GM12878 (cell line): Measurements from ENCODE around the gene BEST4. TPM values are rescaled to one million over a fixed set of nuclear protein-coding genes. Genes with fewer than 3 reads are reported as not detected.
A peak's percentile ranks its signal among the peaks of the same experiment; 100 is the strongest.

Source experiments
- ATAC-seq: fragments of 200-7000 bp; cut with Tn5 transposase; 3 replicates; pipeline ENCODE4 v1.9.1; 2020; ENCODE audit warnings: mild to moderate bottlenecking, moderate library complexity
- BruUV-seq: library from RNA; stranded (reverse); fragments of 400-500 nt; replicated peaks from 2 replicates; lab custom pipeline; 2021; lab: Mats Ljungman, UMichigan
- CTCF ChIA-PET: fragments of 300-600 bp; sonication (Branson Sonifier 250); formaldehyde crosslinking; extraction: SDS; loops from one replicate; lab custom pipeline; 2021; ENCODE audit warnings: inconsistent platforms; lab: Yijun Ruan, JAX
- POLR2A ChIA-PET: fragments of 350-600 bp; formaldehyde crosslinking; extraction: SDS; loops from one replicate; lab custom pipeline; 2021; ENCODE audit warnings: inconsistent platforms; lab: Charles Lee
- RAD21 ChIA-PET: fragments of 300-600 bp; sonication (Branson Sonifier 250); formaldehyde crosslinking; loops from one replicate; lab custom pipeline; 2023; ENCODE audit warnings: antibody characterized with exemption; ENCODE audit not compliant: unreplicated experiment; lab: Charles Lee
- SMC1A ChIA-PET: fragments of 300-600 bp; sonication (Branson Sonifier 250); formaldehyde crosslinking; loops from one replicate; lab custom pipeline; 2023; ENCODE audit not compliant: unreplicated experiment, uncharacterized antibody; lab: Charles Lee
- DNase-seq: peaks from one replicate; pipeline ENCODE4 v3.0.0-alpha.2; 2011; ENCODE audit warnings: low read depth, low spot score
- FAIRE-seq: peaks from 3 replicates; lab custom pipeline; 2011; peaks lifted over from hg19 to GRCh38; lab: Jason Lieb, UNC
- H2AFZ ChIP-seq: 2 replicates; pipeline ENCODE4 v1.6.0; 2011; ENCODE audit warnings: low read depth, low read length, control low read depth; ENCODE audit not compliant: control insufficient read depth
- H3K27ac ChIP-seq: 2 replicates; pipeline ENCODE4 v1.5.1; 2011; ENCODE audit warnings: control low read depth; ENCODE audit not compliant: control insufficient read depth, insufficient read depth
- H3K27me3 ChIP-seq, 2 experiments: replicated peaks in 1 of 2; 2 replicates each; pipeline versions ENCODE4 v1.6.0 to v1.6.1; 2011; ENCODE audit warnings: low read length in 1 of 2; ENCODE audit not compliant: control insufficient read depth in 2 of 2, insufficient read depth in 2 of 2
- H3K36me3 ChIP-seq, 2 experiments: 2 replicates each; pipeline ENCODE4 v1.5.1; 2011; ENCODE audit warnings: low read length in 1 of 2; ENCODE audit not compliant: control insufficient read depth in 2 of 2, insufficient read depth in 2 of 2
- H3K4me1 ChIP-seq: 2 replicates; pipeline ENCODE4 v1.6.1; 2011; ENCODE audit warnings: mild to moderate bottlenecking, low read length, moderate library complexity, mixed read lengths; ENCODE audit not compliant: control insufficient read depth, insufficient read depth
- H3K4me2 ChIP-seq: 2 replicates; pipeline ENCODE4 v1.6.0; 2011; ENCODE audit warnings: control low read depth; ENCODE audit not compliant: control insufficient read depth, insufficient read depth
- H3K4me3 ChIP-seq: fragments of 200-600 bp; sonication (generic); 2 replicates; pipeline ENCODE4 v1.5.1; 2016
- H3K79me2 ChIP-seq: 2 replicates; pipeline ENCODE4 v1.6.0; 2011; ENCODE audit warnings: low read length; ENCODE audit not compliant: control insufficient read depth, insufficient read depth
- H3K9ac ChIP-seq: 2 replicates; pipeline ENCODE4 v1.8.0; 2011; ENCODE audit warnings: low read length, control low read depth, mixed read lengths; ENCODE audit not compliant: control insufficient read depth, insufficient read depth
- H3K9me3 ChIP-seq: replicated peaks from 3 replicates; pipeline ENCODE4 v1.5.1; 2011; ENCODE audit warnings: mild to moderate bottlenecking, low read length; ENCODE audit not compliant: control insufficient read depth, insufficient read depth
- H4K20me1 ChIP-seq: 2 replicates; pipeline ENCODE4 v1.6.0; 2011; ENCODE audit not compliant: control insufficient read depth, insufficient read depth
- BMI1 ChIP-seq: fragments of 450-650 bp; IDR thresholded peaks from 2 replicates; pipeline ENCODE4 v1.6.1; 2016; ENCODE audit warnings: mild to moderate bottlenecking, moderate library complexity, borderline replicate concordance
- DPF2 ChIP-seq: fragments of 450-650 bp; IDR thresholded peaks from 2 replicates; pipeline ENCODE4 v1.6.1; 2017; ENCODE audit warnings: mild to moderate bottlenecking
- GABPA ChIP-seq: IDR thresholded peaks from 2 replicates; pipeline ENCODE4 v1.6.1; 2014; ENCODE audit warnings: antibody characterized with exemption, low read depth, mild to moderate bottlenecking, inconsistent platforms
- LARP7 ChIP-seq: fragments of 450-650 bp; IDR thresholded peaks from 2 replicates; pipeline ENCODE4 v1.6.1; 2017; ENCODE audit warnings: mild to moderate bottlenecking
- POLR2A ChIP-seq: IDR thresholded peaks from 2 replicates; pipeline ENCODE4 v1.6.1; 2011; ENCODE audit warnings: low read depth, mild to moderate bottlenecking, low read length
- SPI1 ChIP-seq: IDR thresholded peaks from 2 replicates; pipeline ENCODE4 v1.6.1; 2011; ENCODE audit warnings: low read depth, mild to moderate bottlenecking, low read length, moderate library complexity, borderline replicate concordance; ENCODE audit not compliant: insufficient read depth
- YBX1 ChIP-seq: fragments of 450-650 bp; IDR thresholded peaks from 2 replicates; pipeline ENCODE4 v1.6.1; 2016; ENCODE audit warnings: antibody characterized with exemption
- WGBS: methylation state at CpG from one replicate; pipeline ENCODE4 v1.1.6; 2016; ENCODE audit warnings: low lambda C conversion rate; ENCODE audit not compliant: insufficient replicate concordance, insufficient coverage; ENCODE audit errors: missing lambda C conversion rate; 5-methylcytosine and 5-hydroxymethylcytosine counted together
- in situ Hi-C: fragments of 300-500 bp; cut with MboI; formaldehyde crosslinking; loops from 9 replicates; pipeline ENCODE4 v1.14.3; 2018; ENCODE audit warnings: mixed read lengths
- intact Hi-C: fragments of 100-400 bp; cut with micrococcal nuclease; formaldehyde crosslinking; loops from one replicate; pipeline ENCODE4 v1.14.2; 2022; ENCODE audit not compliant: unreplicated experiment
- polyA plus RNA-seq, 11 experiments: library from polyadenylated mRNA; depleted of rRNA in 4 of 11; unstranded in 6 of 11; stranded (reverse) in 5 of 11; fragments of >200 nt; fragmentation: Nextera tagmentation in 4 of 11; fragmentation: Illumina TruSeq in 1 of 11; extraction: Ambion mirVana in 4 of 11; extraction: Trizol in 1 of 11; gene quantifications; 1 replicate in 1 of 11; 2 replicates in 10 of 11; pipeline versions ENCODE4 v1.2.1 to v1.2.3, GENCODE V29; 2011 to 2016; ENCODE audit warnings: inconsistent platforms in 2 of 11, missing spikeins in 2 of 11, low read depth in 1 of 11
- total RNA-seq, 4 experiments: library from RNA; depleted of rRNA in 3 of 4; stranded (reverse); fragments of >200 nt in 3 of 4; fragmentation: Illumina TruSeq in 1 of 4; extraction: Trizol in 1 of 4; gene quantifications; 2 replicates each; pipeline versions ENCODE4 v1.2.1 to v1.2.3, GENCODE V29; 2013 to 2021
- TF ChIP-seq, protein P1 (sequence below): fragments of 450-650 bp; IDR thresholded peaks from 2 replicates; pipeline ENCODE4 v1.6.1; 2017; ENCODE audit warnings: mild to moderate bottlenecking, moderate library complexity

Gene BEST4
- total and polyA plus RNA-seq, 10 of the 15 experiments (the other 5 are each of a cell fraction or from before 2014, with no cell fraction given): 0.06 to 1.3 (median 0.42) TPM

DNA sequence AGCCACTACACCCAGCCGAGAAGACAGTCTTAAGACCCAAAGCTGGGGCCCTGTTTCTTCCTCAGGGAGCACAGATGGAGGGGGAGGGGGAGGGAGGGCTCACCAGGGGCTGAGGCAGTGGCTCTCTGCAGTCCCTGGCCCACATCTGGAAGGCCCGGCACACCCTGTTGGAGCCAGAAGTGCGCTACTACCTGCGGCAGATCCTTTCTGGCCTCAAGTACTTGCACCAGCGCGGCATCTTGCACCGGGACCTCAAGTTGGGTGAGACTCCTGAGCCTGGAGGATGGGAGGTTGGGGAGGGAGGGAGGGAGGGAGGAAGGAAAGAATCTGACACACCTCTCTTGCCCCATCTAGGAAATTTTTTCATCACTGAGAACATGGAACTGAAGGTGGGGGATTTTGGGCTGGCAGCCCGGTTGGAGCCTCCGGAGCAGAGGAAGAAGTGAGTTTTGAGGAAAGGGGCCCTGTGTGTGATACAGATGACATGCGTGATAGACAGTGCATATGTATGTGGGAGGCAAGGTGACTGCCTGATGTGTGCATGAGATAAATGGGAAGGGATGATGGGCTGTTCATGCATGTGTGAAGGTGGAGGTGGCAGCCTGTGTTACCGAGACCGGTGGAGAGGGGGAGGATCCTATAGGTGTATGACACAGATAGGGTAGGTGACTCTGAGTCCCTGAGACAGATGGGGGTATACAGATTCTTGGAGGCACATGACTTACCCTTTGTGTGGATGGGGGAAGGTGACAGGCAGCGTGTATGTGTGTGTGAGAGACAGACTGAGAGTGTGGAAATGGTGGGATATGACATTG, 13.7 kb upstream of the BEST4 start:
- Histone ChIP-seq H3K4me3 (peak overlapping the region; percentile 94), H2AFZ (no peak overlapping the region), H3K36me3 (peaks cover 6 to 9% of the 10 kb centered on the region in 2 experiments), H3K9ac (no peak overlapping the region; the same call in 1 of the 2 replicates), H3K4me1 (peaks cover 18% of the 10 kb centered on the region), H4K20me1 (no peaks in the 10 kb centered on the region), H3K4me2 (peak overlapping the region; percentile 80), H3K27me3 (no peaks in the 10 kb centered on the region), H3K27ac (peak overlapping the region; percentile 43; the same call in 1 of the 2 replicates), H3K79me2 (peaks cover 21% of the 10 kb centered on the region), H3K9me3 (no peaks in the 10 kb centered on the region)
- RAD21 ChIA-PET: interaction anchor here (1.9 to 2.1 kb wide), 3 partner anchors 12 to 26 kb away, joined by 6 to 23 read pairs (median 18); partner anchors contain the start of gene RPS8
- 31% methylated on average over 10 of the region's 13 CpGs for WGBS
- intact Hi-C loops: no loop called here
- CTCF ChIA-PET: interaction anchor here (3.2 to 3.5 kb wide), 2 partner anchors 7 to 17 kb away, joined by 45 to 47 read pairs; partner anchors contain the start of gene BTBD19
- TSS peak; percentile 78 for BruUV-seq
- POLR2A ChIA-PET: interaction anchor here (0.6 to 6.9 kb wide), 10 partner anchors 7 to 693 kb away, joined by 4 to 59 read pairs (median 8); partner anchors contain the start of genes BTBD19, DYNLT4, RNU5D-1 and RPS8
- FAIRE-seq (no peak), DNase-seq (no peak), ATAC-seq (no peak)
- SMC1A ChIA-PET: interaction anchor here (0.7 to 1.7 kb wide), 3 partner anchors 8 to 210 kb away, joined by 3 to 10 read pairs (median 8); partner anchors contain the start of genes HECTD3 and UROD
- TF ChIP-seq, protein P1, sequence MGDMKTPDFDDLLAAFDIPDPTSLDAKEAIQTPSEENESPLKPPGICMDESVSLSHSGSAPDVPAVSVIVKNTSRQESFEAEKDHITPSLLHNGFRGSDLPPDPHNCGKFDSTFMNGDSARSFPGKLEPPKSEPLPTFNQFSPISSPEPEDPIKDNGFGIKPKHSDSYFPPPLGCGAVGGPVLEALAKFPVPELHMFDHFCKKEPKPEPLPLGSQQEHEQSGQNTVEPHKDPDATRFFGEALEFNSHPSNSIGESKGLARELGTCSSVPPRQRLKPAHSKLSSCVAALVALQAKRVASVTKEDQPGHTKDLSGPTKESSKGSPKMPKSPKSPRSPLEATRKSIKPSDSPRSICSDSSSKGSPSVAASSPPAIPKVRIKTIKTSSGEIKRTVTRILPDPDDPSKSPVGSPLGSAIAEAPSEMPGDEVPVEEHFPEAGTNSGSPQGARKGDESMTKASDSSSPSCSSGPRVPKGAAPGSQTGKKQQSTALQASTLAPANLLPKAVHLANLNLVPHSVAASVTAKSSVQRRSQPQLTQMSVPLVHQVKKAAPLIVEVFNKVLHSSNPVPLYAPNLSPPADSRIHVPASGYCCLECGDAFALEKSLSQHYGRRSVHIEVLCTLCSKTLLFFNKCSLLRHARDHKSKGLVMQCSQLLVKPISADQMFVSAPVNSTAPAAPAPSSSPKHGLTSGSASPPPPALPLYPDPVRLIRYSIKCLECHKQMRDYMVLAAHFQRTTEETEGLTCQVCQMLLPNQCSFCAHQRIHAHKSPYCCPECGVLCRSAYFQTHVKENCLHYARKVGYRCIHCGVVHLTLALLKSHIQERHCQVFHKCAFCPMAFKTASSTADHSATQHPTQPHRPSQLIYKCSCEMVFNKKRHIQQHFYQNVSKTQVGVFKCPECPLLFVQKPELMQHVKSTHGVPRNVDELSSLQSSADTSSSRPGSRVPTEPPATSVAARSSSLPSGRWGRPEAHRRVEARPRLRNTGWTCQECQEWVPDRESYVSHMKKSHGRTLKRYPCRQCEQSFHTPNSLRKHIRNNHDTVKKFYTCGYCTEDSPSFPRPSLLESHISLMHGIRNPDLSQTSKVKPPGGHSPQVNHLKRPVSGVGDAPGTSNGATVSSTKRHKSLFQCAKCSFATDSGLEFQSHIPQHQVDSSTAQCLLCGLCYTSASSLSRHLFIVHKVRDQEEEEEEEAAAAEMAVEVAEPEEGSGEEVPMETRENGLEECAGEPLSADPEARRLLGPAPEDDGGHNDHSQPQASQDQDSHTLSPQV: no peak
- TF ChIP-seq SPI1 (no peak), POLR2A (peak; percentile 32; the same call in 1 of the 2 replicates), DPF2 (no peak), BMI1 (no peak), YBX1 (no peak), LARP7 (0 out of 2 replicates have a peak, but pooled peaks have one; percentile 29), GABPA (no peak)
- in situ Hi-C loops: no loop called here
